Panc1 (cell line): ENCODE measurements around the gene PRMT9.

Experiments
- CTCF ChIP-seq: fragments of 450-650 bp; IDR thresholded peaks from 2 replicates; pipeline ENCODE4 v1.5.1; 2017; ENCODE audit warnings: mild to moderate bottlenecking
- POLR2AphosphoS5 ChIP-seq: IDR thresholded peaks from 2 replicates; pipeline ENCODE4 v1.6.1; 2012; ENCODE audit warnings: mild to moderate bottlenecking, low read depth, low read length, moderate library complexity
- REST ChIP-seq, 2 experiments: IDR thresholded peaks; 2 replicates each; pipeline ENCODE4 v1.6.1; 2011 to 2012; ENCODE audit warnings: low read depth in 2 of 2, control low read depth in 1 of 2, low read length in 1 of 2, mild to moderate bottlenecking in 1 of 2, moderate library complexity in 1 of 2; ENCODE audit not compliant: insufficient read depth in 1 of 2
- TCF7L2 ChIP-seq: IDR thresholded peaks from 2 replicates; pipeline ENCODE4 v1.6.1; 2011; ENCODE audit warnings: mild to moderate bottlenecking, low read depth, low read length, inconsistent platforms

- TF ChIP-seq CTCF (no peak), TCF7L2 (no peak), POLR2AphosphoS5 (no peak), REST (IDR thresholded peaks at IDR 0.05; ENCODE audit: insufficient read depth in 1 of 2, low read depth in 2 of 2, low read length in 1 of 2) (no peak)
Observed at GRCh38 chr4:147639388-147639787, 44.6 kb downstream of the PRMT9 start.
